NCI-H2196 (cell line): ENCODE data around the gene DLST.

Experiments used
- DNase-seq: peaks from one replicate; lab custom pipeline; 2025; ENCODE audit not compliant: unreplicated experiment; lab: John Stamatoyannopoulos, UW

Gene DLST

GRCh38 chr14:74938531-74939495, 57.1 kb downstream of the DLST start:
- no peak for DNase-seq

GRCh38 chr14:74940956-74941565, 59.3 kb downstream of the DLST start:
- no peak for DNase-seq

GRCh38 chr14:74941676-74942097, 60.0 kb downstream of the DLST start:
- no peak for DNase-seq

GRCh38 chr14:74942181-74942580, 60.5 kb downstream of the DLST start:
- no peak for DNase-seq

- no peak for DNase-seq
Observed at GRCh38 chr14:74942608-74943007, 60.9 kb downstream of the DLST start.

- DNase-seq = peak; percentile 56
Observed at GRCh38 chr14:74945261-74945851, 63.6 kb downstream of the DLST start.

- peak; percentile 87 for DNase-seq
Observed at GRCh38 chr14:74945852-74946658, 64.3 kb downstream of the DLST start.

- no peak for DNase-seq
Observed at GRCh38 chr14:74946659-74947281, 65.1 kb downstream of the DLST start.

- DNase-seq = no peak
Observed at GRCh38 chr14:74947353-74948227, 65.9 kb downstream of the DLST start.

GRCh38 chr14:74948228-74949175, 66.8 kb downstream of the DLST start:
- DNase-seq = no peak

GRCh38 chr14:74949191-74949601, 67.5 kb downstream of the DLST start:
- DNase-seq = no peak

GRCh38 chr14:74949859-74950573, 68.3 kb downstream of the DLST start:
- DNase-seq = no peak

GRCh38 chr14:74950795-74951442, 69.2 kb downstream of the DLST start:
- no peak for DNase-seq

GRCh38 chr14:74951443-74952179, 69.9 kb downstream of the DLST start:
- DNase-seq = no peak

- DNase-seq = no peak
Observed at GRCh38 chr14:74952180-74952665, 70.5 kb downstream of the DLST start.

- no peak for DNase-seq
Observed at GRCh38 chr14:74952697-74953484, 71.2 kb downstream of the DLST start.
